Upper lobe of left lung (tissue), 4 donors: ENCODE results near the gene L2HGDH.

Experiments used
- POLR2A ChIP-seq, 4 donors: fragments of 450-650 bp; IDR thresholded peaks; one replicate each; pipeline ENCODE4 v1.5.1; 2016 to 2017; ENCODE audit warnings: antibody characterized with exemption in 4 of 4, mild to moderate bottlenecking in 2 of 4
- POLR2AphosphoS5 ChIP-seq, 2 donors: sonication (generic); formaldehyde crosslinking; IDR thresholded peaks; one replicate each; pipeline ENCODE4 v1.5.1; 2017; ENCODE audit warnings: antibody characterized with exemption in 2 of 2
- TF ChIP-seq, protein P1 (sequence below), 6 experiments: fragments of 450-650 bp in 4 of 6; fragments of 200-600 bp in 2 of 6; sonication (generic) in 2 of 6; IDR thresholded peaks; one replicate each; pipeline ENCODE4 v1.5.1; 2016 to 2019; ENCODE audit warnings: antibody characterized with exemption in 6 of 6

GRCh38 chr14:50308363-50308915 lies 3.6 kb downstream of the L2HGDH start:
- TF ChIP-seq, protein P1, sequence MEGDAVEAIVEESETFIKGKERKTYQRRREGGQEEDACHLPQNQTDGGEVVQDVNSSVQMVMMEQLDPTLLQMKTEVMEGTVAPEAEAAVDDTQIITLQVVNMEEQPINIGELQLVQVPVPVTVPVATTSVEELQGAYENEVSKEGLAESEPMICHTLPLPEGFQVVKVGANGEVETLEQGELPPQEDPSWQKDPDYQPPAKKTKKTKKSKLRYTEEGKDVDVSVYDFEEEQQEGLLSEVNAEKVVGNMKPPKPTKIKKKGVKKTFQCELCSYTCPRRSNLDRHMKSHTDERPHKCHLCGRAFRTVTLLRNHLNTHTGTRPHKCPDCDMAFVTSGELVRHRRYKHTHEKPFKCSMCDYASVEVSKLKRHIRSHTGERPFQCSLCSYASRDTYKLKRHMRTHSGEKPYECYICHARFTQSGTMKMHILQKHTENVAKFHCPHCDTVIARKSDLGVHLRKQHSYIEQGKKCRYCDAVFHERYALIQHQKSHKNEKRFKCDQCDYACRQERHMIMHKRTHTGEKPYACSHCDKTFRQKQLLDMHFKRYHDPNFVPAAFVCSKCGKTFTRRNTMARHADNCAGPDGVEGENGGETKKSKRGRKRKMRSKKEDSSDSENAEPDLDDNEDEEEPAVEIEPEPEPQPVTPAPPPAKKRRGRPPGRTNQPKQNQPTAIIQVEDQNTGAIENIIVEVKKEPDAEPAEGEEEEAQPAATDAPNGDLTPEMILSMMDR (IDR thresholded peaks at IDR 0.05) = no peak
- no peak for TF ChIP-seq POLR2AphosphoS5 (IDR thresholded peaks at IDR 0.05)
- TF ChIP-seq POLR2A (IDR thresholded peaks at IDR 0.05) = no peak
